Measurements from ENCODE around the gene ACY1. TPM values are rescaled to one million over a fixed set of nuclear protein-coding genes. Genes with fewer than 3 reads are reported as not detected.

ACY1 gene
- polyA plus RNA-seq, 1 donor from 2014 or later: 18.0 TPM

- no peaks in the 10 kb centered on the region for H3K27me3 Mint-ChIP-seq
- no peaks in the 10 kb centered on the region for H3K36me3 Mint-ChIP-seq
- peak overlapping the region in 1 of 4 donors; percentile 23 for H3K4me3 Mint-ChIP-seq
- peak overlapping the region in 1 of 3 donors; percentile 3 for H3K27ac Mint-ChIP-seq
- no peaks in the 10 kb centered on the region for H3K9me3 Mint-ChIP-seq
- peaks cover 13 to 24% (median 13%) of the 10 kb centered on the region in 3 donors for H3K4me1 Mint-ChIP-seq
Measured at GRCh38 chr3:51997935-51998596, 14.7 kb downstream of the ACY1 start.

- Mint-ChIP-seq H3K4me3 (no peak overlapping the region), H3K27ac (no peak overlapping the region), H3K9me3 (no peaks in the 10 kb centered on the region), H3K36me3 (no peaks in the 10 kb centered on the region), H3K27me3 (no peaks in the 10 kb centered on the region), H3K4me1 (peaks cover 13 to 22% (median 13%) of the 10 kb centered on the region in 3 donors)
Measured at GRCh38 chr3:51998774-51999173, 15.4 kb downstream of the ACY1 start.

GRCh38 chr3:51999846-52000245 is 16.5 kb downstream of the ACY1 start:
- Mint-ChIP-seq H3K4me1 (peaks cover 6 to 13% (median 9%) of the 10 kb centered on the region in 3 donors), H3K36me3 (no peaks in the 10 kb centered on the region), H3K27ac (peak overlapping the region in 1 of 3 donors; percentile 57), H3K9me3 (no peaks in the 10 kb centered on the region), H3K4me3 (no peak overlapping the region), H3K27me3 (peaks cover 1% of the 10 kb centered on the region)

GRCh38 chr3:52001443-52001974 is 18.2 kb downstream of the ACY1 start:
- H3K4me1 Mint-ChIP-seq: peaks cover 0 to 4% (median 4%) of the 10 kb centered on the region in 3 donors
- no peaks in the 10 kb centered on the region for H3K36me3 Mint-ChIP-seq
- H3K27me3 Mint-ChIP-seq: peaks cover 1% of the 10 kb centered on the region
- peak overlapping the region in 1 of 3 donors; percentile 67 for H3K27ac Mint-ChIP-seq
- no peak overlapping the region for H3K4me3 Mint-ChIP-seq
- no peaks in the 10 kb centered on the region for H3K9me3 Mint-ChIP-seq

GRCh38 chr3:52002748-52003147 is 19.4 kb downstream of the ACY1 start:
- Mint-ChIP-seq H3K9me3 (no peaks in the 10 kb centered on the region), H3K4me1 (peaks cover 0 to 4% (median 3%) of the 10 kb centered on the region in 3 donors), H3K4me3 (peak overlapping the region in 1 of 4 donors; percentile 55), H3K36me3 (no peaks in the 10 kb centered on the region), H3K27ac (no peak overlapping the region), H3K27me3 (peaks cover 1% of the 10 kb centered on the region)

- no peaks in the 10 kb centered on the region for H3K9me3 Mint-ChIP-seq
- H3K4me3 Mint-ChIP-seq: no peak overlapping the region
- H3K27me3 Mint-ChIP-seq: peaks cover 1% of the 10 kb centered on the region
- H3K4me1 Mint-ChIP-seq: peaks cover 0 to 4% (median 3%) of the 10 kb centered on the region in 3 donors
- H3K27ac Mint-ChIP-seq: no peak overlapping the region
- no peaks in the 10 kb centered on the region for H3K36me3 Mint-ChIP-seq
Measured at GRCh38 chr3:52004163-52004787, 20.9 kb downstream of the ACY1 start.

- peaks cover 1% of the 10 kb centered on the region for H3K27me3 Mint-ChIP-seq
- H3K9me3 Mint-ChIP-seq: no peaks in the 10 kb centered on the region
- H3K4me3 Mint-ChIP-seq: no peak overlapping the region
- no peak overlapping the region for H3K27ac Mint-ChIP-seq
- peaks cover 0 to 4% (median 3%) of the 10 kb centered on the region in 3 donors for H3K4me1 Mint-ChIP-seq
- no peaks in the 10 kb centered on the region for H3K36me3 Mint-ChIP-seq
Measured at GRCh38 chr3:52004906-52005395, 21.6 kb downstream of the ACY1 start.

GRCh38 chr3:52005571-52005986 is 22.2 kb downstream of the ACY1 start:
- Mint-ChIP-seq H3K36me3 (no peaks in the 10 kb centered on the region), H3K27me3 (peaks cover 1% of the 10 kb centered on the region), H3K9me3 (no peaks in the 10 kb centered on the region), H3K4me3 (no peak overlapping the region), H3K27ac (no peak overlapping the region), H3K4me1 (peaks cover 0 to 4% (median 4%) of the 10 kb centered on the region in 3 donors)

- peaks cover 0 to 3% (median 0%) of the 10 kb centered on the region in 3 donors for H3K9me3 Mint-ChIP-seq
- no peak overlapping the region for H3K4me3 Mint-ChIP-seq
- no peak overlapping the region for H3K27ac Mint-ChIP-seq
- H3K36me3 Mint-ChIP-seq: no peaks in the 10 kb centered on the region
- peaks cover 1% of the 10 kb centered on the region for H3K27me3 Mint-ChIP-seq
- H3K4me1 Mint-ChIP-seq: peaks cover 0 to 4% (median 4%) of the 10 kb centered on the region in 3 donors
Measured at GRCh38 chr3:52006017-52006819, 22.9 kb downstream of the ACY1 start.

- no peaks in the 10 kb centered on the region for H3K36me3 Mint-ChIP-seq
- peaks cover 0 to 2% (median 0%) of the 10 kb centered on the region in 3 donors for H3K4me1 Mint-ChIP-seq
- no peak overlapping the region for H3K4me3 Mint-ChIP-seq
- peaks cover 0 to 3% (median 0%) of the 10 kb centered on the region in 3 donors for H3K9me3 Mint-ChIP-seq
- peaks cover 1% of the 10 kb centered on the region for H3K27me3 Mint-ChIP-seq
- H3K27ac Mint-ChIP-seq: no peak overlapping the region
Measured at GRCh38 chr3:52006820-52007133, 23.4 kb downstream of the ACY1 start.

- Mint-ChIP-seq H3K27ac (peak overlapping the region in 1 of 3 donors; percentile 47), H3K9me3 (peaks cover 0 to 3% (median 0%) of the 10 kb centered on the region in 3 donors), H3K4me1 (peaks cover 0 to 3% (median 0%) of the 10 kb centered on the region in 3 donors), H3K36me3 (no peaks in the 10 kb centered on the region), H3K4me3 (no peak overlapping the region), H3K27me3 (peaks cover 4% of the 10 kb centered on the region)
Measured at GRCh38 chr3:52007291-52007690, 24.0 kb downstream of the ACY1 start.

- no peak overlapping the region for H3K4me3 Mint-ChIP-seq
- peaks cover 2% of the 10 kb centered on the region for H3K27me3 Mint-ChIP-seq
- peaks cover 0 to 3% (median 0%) of the 10 kb centered on the region in 3 donors for H3K4me1 Mint-ChIP-seq
- H3K36me3 Mint-ChIP-seq: no peaks in the 10 kb centered on the region
- no peak overlapping the region for H3K27ac Mint-ChIP-seq
- peaks cover 0 to 3% (median 0%) of the 10 kb centered on the region in 3 donors for H3K9me3 Mint-ChIP-seq
Measured at GRCh38 chr3:52010431-52010830, 27.1 kb downstream of the ACY1 start.

GRCh38 chr3:52012699-52013098 is 29.4 kb downstream of the ACY1 start:
- Mint-ChIP-seq H3K27ac (no peak overlapping the region), H3K36me3 (no peaks in the 10 kb centered on the region), H3K4me3 (no peak overlapping the region), H3K27me3 (peaks cover 2% of the 10 kb centered on the region), H3K4me1 (peaks cover 0 to 4% (median 0%) of the 10 kb centered on the region in 3 donors), H3K9me3 (peaks cover 0 to 3% (median 0%) of the 10 kb centered on the region in 3 donors)

GRCh38 chr3:52013802-52014598 is 30.7 kb downstream of the ACY1 start:
- peaks cover 2% of the 10 kb centered on the region for H3K27me3 Mint-ChIP-seq
- H3K9me3 Mint-ChIP-seq: peaks cover 0 to 3% (median 0%) of the 10 kb centered on the region in 3 donors
- H3K4me3 Mint-ChIP-seq: no peak overlapping the region
- no peaks in the 10 kb centered on the region for H3K36me3 Mint-ChIP-seq
- peaks cover 0 to 4% (median 0%) of the 10 kb centered on the region in 3 donors for H3K4me1 Mint-ChIP-seq
- H3K27ac Mint-ChIP-seq: no peak overlapping the region
